ENCODE data around the gene CANX.
"Not testable (repeated sequence)": the region's sequence is repeated elsewhere in the genome, so short reads cannot be mapped to it uniquely, and the experiment has no call there.

The CANX gene, protein sequence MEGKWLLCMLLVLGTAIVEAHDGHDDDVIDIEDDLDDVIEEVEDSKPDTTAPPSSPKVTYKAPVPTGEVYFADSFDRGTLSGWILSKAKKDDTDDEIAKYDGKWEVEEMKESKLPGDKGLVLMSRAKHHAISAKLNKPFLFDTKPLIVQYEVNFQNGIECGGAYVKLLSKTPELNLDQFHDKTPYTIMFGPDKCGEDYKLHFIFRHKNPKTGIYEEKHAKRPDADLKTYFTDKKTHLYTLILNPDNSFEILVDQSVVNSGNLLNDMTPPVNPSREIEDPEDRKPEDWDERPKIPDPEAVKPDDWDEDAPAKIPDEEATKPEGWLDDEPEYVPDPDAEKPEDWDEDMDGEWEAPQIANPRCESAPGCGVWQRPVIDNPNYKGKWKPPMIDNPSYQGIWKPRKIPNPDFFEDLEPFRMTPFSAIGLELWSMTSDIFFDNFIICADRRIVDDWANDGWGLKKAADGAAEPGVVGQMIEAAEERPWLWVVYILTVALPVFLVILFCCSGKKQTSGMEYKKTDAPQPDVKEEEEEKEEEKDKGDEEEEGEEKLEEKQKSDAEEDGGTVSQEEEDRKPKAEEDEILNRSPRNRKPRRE

DNA sequence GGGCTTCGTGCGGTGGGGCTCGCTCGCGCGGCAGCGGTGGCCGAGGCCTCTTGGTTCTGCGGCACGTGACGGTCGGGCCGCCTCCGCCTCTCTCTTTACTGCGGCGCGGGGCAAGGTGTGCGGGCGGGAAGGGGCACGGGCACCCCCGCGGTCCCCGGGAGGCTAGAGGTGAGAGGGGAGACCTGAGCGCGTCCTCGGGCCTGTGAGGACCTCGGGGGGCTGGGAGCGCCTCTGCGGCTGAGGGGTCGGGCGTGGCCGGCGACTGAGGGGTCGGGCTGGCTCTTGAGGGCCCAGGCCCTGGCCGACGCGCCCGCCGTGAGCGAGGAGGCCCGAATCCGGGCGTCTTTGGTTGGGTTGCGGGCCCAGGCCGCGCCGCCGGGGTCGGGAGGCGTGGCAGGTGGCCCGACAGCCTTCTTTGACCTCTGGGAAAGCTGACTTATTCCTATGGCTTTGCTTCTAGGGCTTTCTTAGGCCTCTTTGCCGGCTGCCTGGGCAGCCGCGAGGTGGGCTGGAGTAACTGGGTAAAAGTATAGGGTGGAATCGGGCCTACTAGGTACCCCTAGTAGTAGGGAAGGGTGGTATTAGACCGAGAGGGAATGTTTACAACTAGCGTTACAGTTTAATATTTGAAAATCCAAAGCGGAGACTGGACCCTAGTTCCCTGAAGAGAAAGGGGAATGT lies at the start of gene CANX:
TSS of gene CANX (plus strand) at position 33 of the 681 bp plus-strand sequence. CDS start 6,715 bp downstream, outside the sequence.
- Histone ChIP-seq H3K9me3 (ENCODE audit: control insufficient read depth, insufficient read depth, low read length) (no peaks in the 10 kb centered on the region), H3K36me3 (ENCODE audit: control insufficient read depth, insufficient read depth, low read length) (no peaks in the 10 kb centered on the region; the same call in 1 of the 2 replicates), H3K4me3 (ENCODE audit: low read length) (peak within 1 kb of the TSS; percentile 99), H3K27me3 (ENCODE audit: control insufficient read depth, insufficient read depth, low read length) (no peaks in the 10 kb centered on the region), H3K4me1 (ENCODE audit: control insufficient read depth, insufficient read depth, low read length) (0 out of 2 replicates have a peak, but pooled peaks cover 2% of the 10 kb centered on the region), H3K27ac (ENCODE audit: low read length) (no peak within 1 kb of the TSS)
- DNase-seq (ENCODE audit: low read depth, low spot score), result no peak
- no CpG with 5 or more reads among the region's 58 CpGs for WGBS (ENCODE audit: insufficient coverage, insufficient read length)

DNA sequence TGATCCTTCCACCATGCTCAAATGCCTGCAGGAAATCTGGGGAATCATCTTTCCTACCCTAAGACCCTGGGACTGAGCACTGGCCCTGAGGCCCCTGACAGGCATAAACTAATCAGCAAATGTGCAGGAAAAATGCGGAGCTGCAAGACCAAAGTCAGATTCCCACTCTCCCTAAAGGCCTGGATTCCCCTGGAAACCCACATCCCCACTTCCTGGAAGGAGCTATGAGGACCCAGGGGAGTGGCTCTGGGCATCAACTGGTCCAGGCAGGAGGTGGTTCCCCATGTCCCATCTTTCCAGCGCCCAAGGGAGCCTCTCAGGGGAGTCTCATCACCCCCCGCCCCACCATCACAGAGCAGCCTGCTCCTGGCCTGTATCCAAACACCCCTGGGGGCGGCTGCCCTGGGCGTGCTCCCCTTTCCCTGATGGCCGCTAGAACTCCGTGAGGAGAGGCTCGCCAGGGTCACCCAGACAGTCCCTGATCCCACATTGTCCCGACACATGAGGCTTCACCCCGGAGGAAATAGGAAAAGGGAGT lies 49.5 kb upstream of the CANX start:
- H3K4me1 ChIP-seq (ENCODE audit: control insufficient read depth, insufficient read depth, low read length); H3K9me3 ChIP-seq (ENCODE audit: control insufficient read depth, insufficient read depth, low read length); H3K36me3 ChIP-seq (ENCODE audit: control insufficient read depth, insufficient read depth, low read length); H3K27me3 ChIP-seq (ENCODE audit: control insufficient read depth, insufficient read depth, low read length); DNase-seq (ENCODE audit: low read depth, low spot score); H3K4me3 ChIP-seq (ENCODE audit: low read length); H3K27ac ChIP-seq (ENCODE audit: low read length): not testable (repeated sequence)
- WGBS (ENCODE audit: insufficient coverage, insufficient read length), result no CpG with 5 or more reads among the region's 10 CpGs

DNA sequence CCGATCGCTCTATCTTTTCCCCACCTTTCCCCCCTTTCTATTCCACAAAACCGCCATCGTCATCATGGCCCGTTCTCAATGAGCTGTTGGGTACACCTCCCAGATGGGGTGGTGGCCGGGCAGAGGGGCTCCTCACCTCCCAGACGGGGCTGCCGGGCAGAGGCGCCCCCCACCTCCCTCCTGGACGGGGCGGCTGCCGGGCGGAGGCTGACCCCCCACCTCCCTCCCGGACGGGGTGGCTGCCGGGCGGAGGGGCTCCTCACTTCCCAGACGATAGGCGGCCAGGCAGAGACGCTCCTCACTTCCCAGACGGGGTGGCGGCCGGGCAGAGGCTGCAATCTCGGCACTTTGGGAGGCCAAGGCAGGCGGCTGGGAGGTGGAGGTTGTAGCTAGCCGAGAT lies 48.5 kb upstream of the CANX start:
- not testable (repeated sequence) for H3K27me3 ChIP-seq (ENCODE audit: control insufficient read depth, insufficient read depth, low read length); H3K36me3 ChIP-seq (ENCODE audit: control insufficient read depth, insufficient read depth, low read length); H3K4me3 ChIP-seq (ENCODE audit: low read length); H3K9me3 ChIP-seq (ENCODE audit: control insufficient read depth, insufficient read depth, low read length); DNase-seq (ENCODE audit: low read depth, low spot score); H3K4me1 ChIP-seq (ENCODE audit: control insufficient read depth, insufficient read depth, low read length); H3K27ac ChIP-seq (ENCODE audit: low read length)
- no CpG with 5 or more reads among the region's 26 CpGs for WGBS (ENCODE audit: insufficient coverage, insufficient read length)

DNA sequence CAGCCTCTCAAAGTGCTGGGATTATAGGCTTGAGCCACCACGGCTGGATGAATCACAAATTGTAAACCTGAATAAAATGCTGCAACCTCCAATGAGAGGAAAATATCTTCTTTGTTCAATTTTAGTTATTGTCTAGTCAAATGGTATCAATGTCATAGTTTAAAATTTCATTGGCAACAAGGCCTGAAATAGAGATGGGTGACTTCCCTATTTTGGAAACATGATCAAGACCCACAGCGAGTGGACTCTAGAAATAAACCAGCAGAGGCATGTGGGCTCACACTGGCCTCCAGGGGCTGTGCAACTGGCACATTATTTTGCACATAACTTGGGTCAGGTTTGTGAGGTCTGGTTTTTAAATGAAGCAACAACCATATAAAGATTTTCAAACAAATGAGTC lies 45.6 kb upstream of the CANX start:
- not testable (repeated sequence) for H3K4me3 ChIP-seq (ENCODE audit: low read length); H3K4me1 ChIP-seq (ENCODE audit: control insufficient read depth, insufficient read depth, low read length); DNase-seq (ENCODE audit: low read depth, low spot score); H3K27ac ChIP-seq (ENCODE audit: low read length); H3K9me3 ChIP-seq (ENCODE audit: control insufficient read depth, insufficient read depth, low read length); H3K36me3 ChIP-seq (ENCODE audit: control insufficient read depth, insufficient read depth, low read length); H3K27me3 ChIP-seq (ENCODE audit: control insufficient read depth, insufficient read depth, low read length)
- no CpG with 5 or more reads among the region's 2 CpGs for WGBS (ENCODE audit: insufficient coverage, insufficient read length)

DNA sequence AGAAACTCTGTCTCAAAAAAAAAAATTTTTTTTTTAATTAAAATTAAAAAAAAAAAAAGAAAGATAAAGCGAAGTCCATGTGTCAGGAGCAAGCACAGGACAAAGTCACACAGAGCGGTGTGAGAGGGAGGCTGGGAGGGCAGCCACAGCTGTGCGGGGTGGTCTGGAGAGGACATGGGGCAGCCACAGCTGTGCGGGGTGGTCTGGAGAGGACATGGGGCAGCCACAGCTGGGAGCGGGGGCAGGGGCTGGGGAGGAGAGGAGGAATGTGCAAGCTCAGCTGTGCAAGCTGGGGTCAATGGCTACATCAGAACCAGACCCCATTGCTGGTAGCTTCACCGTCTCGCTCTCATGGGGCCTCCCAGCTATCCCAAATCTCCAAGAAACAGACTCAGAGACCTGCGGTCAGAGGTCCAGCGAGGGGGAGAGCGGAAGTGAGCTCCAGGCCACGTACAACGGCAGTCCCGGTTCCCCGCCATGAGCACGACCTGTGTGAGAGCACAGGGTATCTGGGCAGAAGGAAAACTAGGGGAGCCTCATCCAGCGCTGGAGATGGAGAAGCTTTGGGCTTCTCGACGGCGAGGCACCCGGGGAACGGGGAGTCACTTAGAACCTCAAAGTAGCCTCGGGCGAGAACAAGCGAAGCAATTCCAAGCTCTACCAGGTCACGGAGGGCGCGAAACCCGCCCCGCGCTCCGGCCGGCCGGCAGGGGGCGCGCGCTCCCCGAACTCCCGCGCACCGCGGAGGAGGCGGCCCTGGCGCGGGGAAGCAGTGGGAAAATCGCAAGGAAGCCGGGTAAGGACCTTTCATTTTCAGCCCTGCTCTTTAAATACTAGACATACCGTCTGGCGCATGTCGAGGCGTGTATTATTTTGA lies 41.2 kb upstream of the CANX start:
- H3K27ac ChIP-seq (ENCODE audit: low read length); H3K4me3 ChIP-seq (ENCODE audit: low read length): not testable (repeated sequence)
- no CpG with 5 or more reads among the region's 50 CpGs for WGBS (ENCODE audit: insufficient coverage, insufficient read length)

DNA sequence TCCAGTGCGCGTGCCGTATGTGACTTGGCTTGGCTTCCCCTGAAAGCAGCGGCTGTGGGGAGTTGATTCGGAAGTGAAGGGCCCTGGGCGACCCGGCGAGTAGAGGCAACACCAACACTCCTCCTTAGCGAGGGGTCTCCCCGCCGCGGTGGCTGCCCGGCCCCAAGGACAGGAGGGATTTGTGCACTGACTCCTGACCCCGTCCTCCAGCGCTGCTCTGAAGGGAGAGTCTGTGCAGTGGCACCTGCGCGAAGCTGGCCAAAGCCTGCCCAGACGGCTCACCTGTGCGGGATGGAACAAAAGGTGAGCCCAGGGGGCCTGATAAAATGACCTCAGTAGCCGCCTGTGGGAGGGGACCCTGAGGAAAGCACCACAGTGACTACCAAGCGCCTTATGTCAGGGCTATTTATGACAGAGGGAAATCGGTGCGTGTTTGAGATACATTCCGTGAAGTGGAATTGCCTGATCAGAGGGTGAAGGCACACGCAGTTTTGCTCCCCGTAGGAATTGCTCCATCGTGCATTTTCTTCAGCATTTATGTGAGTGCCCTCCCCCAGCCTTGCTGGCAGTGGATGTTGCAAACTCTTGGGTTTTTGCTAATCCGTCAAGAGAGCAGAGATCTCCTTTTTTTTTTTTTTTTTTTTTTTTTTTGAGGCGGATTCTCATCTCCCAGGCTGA lies 40.4 kb upstream of the CANX start:
- not testable (repeated sequence) for H3K27me3 ChIP-seq (ENCODE audit: control insufficient read depth, insufficient read depth, low read length); H3K27ac ChIP-seq (ENCODE audit: low read length); H3K4me1 ChIP-seq (ENCODE audit: control insufficient read depth, insufficient read depth, low read length); DNase-seq (ENCODE audit: low read depth, low spot score); H3K9me3 ChIP-seq (ENCODE audit: control insufficient read depth, insufficient read depth, low read length); H3K36me3 ChIP-seq (ENCODE audit: control insufficient read depth, insufficient read depth, low read length)
- H3K4me3 ChIP-seq (ENCODE audit: low read length), result peak overlapping the region; percentile 27; the same call in 1 of the 2 replicates
- WGBS (ENCODE audit: insufficient coverage, insufficient read length), result no CpG with 5 or more reads among the region's 29 CpGs

More for the DNA sequence above, 41.2 kb upstream of the CANX start:
- H3K9me3 ChIP-seq (ENCODE audit: control insufficient read depth, insufficient read depth, low read length); H3K36me3 ChIP-seq (ENCODE audit: control insufficient read depth, insufficient read depth, low read length); H3K27me3 ChIP-seq (ENCODE audit: control insufficient read depth, insufficient read depth, low read length); DNase-seq (ENCODE audit: low read depth, low spot score); H3K4me1 ChIP-seq (ENCODE audit: control insufficient read depth, insufficient read depth, low read length): not testable (repeated sequence)

DNA sequence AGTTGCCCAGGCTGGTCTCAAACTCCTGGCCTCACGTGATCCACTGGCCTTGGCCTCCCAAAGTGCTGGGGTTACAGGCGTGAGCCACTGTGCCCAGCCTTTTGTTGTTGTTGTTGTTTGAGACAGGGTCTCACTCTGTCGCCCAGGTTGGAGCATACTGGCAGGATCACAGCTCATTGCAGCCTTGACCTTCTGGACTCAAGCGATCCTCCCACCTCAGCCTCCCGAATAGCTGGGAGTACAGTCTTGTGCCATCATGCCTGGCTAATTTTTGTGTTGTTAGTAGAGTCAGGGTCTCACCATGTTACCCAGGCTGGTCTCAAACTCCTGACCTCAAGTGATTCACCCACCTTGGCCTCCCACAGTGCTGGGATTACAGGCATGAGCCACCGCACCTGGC lies 37.1 kb upstream of the CANX start:
- not testable (repeated sequence) for H3K4me1 ChIP-seq (ENCODE audit: control insufficient read depth, insufficient read depth, low read length); DNase-seq (ENCODE audit: low read depth, low spot score); H3K36me3 ChIP-seq (ENCODE audit: control insufficient read depth, insufficient read depth, low read length); H3K27ac ChIP-seq (ENCODE audit: low read length); H3K27me3 ChIP-seq (ENCODE audit: control insufficient read depth, insufficient read depth, low read length); H3K4me3 ChIP-seq (ENCODE audit: low read length); H3K9me3 ChIP-seq (ENCODE audit: control insufficient read depth, insufficient read depth, low read length)
- WGBS (ENCODE audit: insufficient coverage, insufficient read length), result no CpG with 5 or more reads among the region's 6 CpGs

DNA sequence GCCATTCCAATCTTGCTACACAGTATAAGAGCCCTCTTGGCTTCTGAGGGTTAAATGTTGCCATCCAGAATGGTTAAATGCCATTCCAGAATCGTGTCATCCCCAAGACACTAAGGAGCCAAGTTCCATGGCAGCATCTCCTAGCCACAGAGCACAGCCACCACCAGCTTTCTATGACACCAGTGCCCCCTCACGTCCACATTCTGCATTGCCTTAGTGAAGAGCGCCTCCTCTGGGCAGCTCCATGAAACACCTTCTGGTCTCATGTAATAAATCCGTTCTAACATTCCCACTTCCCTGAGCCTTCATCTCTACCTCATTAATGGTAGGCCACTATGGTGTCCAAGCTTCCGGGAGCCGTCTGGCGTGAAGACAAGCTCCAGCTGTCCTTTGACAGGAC lies 30.4 kb upstream of the CANX start:
- Histone ChIP-seq H3K36me3 (ENCODE audit: control insufficient read depth, insufficient read depth, low read length) (no peaks in the 10 kb centered on the region), H3K27me3 (ENCODE audit: control insufficient read depth, insufficient read depth, low read length) (no peaks in the 10 kb centered on the region), H3K4me3 (ENCODE audit: low read length) (no peak overlapping the region), H3K9me3 (ENCODE audit: control insufficient read depth, insufficient read depth, low read length) (no peaks in the 10 kb centered on the region), H3K4me1 (ENCODE audit: control insufficient read depth, insufficient read depth, low read length) (no peaks in the 10 kb centered on the region), H3K27ac (ENCODE audit: low read length) (no peak overlapping the region)
- WGBS (ENCODE audit: insufficient coverage, insufficient read length), result no CpG with 5 or more reads among the region's 7 CpGs
- peak; percentile 71 for DNase-seq (ENCODE audit: low read depth, low spot score)

DNA sequence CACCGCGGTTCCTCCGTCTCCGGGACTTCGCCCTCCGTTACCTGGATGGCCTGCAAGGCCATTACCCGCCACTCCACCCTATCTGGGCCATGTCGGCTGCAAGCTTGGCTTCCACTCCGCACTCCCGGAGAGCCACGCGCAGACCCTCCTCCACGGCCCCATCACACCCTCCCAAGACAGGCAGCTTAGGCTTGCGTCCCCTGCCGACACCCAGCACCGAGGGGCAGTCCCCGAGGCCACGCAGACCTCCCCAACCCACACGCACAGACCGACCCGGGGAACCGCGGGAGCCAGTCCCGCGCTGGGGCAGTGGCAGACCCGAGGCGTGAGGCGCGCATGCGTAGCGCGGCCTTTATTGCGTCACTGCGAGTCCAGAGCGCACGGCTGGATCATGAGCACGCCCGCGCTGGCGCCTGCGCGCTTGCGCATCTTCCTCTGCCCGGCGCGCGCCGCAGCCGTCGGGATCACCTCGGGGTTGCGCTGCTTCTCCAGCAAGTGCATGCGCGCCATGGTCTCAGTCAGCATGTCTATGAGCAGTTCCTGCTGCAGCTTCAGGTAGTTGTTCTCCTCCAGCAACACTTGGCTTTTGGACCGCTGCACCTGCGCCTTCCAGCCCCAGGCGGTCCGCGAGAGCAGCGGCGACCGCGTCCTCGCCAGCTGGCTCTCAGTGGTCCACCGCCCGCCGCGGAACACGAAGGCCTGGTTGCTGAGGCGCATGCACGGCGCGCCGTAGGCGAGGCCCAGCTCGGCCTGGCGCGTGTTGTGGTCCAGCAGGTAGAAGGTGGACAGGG lies 20.3 kb upstream of the CANX start:
- DNase-seq (ENCODE audit: low read depth, low spot score), result peak; percentile 92
- Histone ChIP-seq H3K27ac (ENCODE audit: low read length) (no peak overlapping the region), H3K4me1 (ENCODE audit: control insufficient read depth, insufficient read depth, low read length) (peaks cover 4% of the 10 kb centered on the region; the same call in 1 of the 2 replicates), H3K36me3 (ENCODE audit: control insufficient read depth, insufficient read depth, low read length) (no peaks in the 10 kb centered on the region), H3K27me3 (ENCODE audit: control insufficient read depth, insufficient read depth, low read length) (no peaks in the 10 kb centered on the region), H3K4me3 (ENCODE audit: low read length) (peak overlapping the region; percentile 56), H3K9me3 (ENCODE audit: control insufficient read depth, insufficient read depth, low read length) (no peaks in the 10 kb centered on the region)
- WGBS (ENCODE audit: insufficient coverage, insufficient read length), result no CpG with 5 or more reads among the region's 78 CpGs

Data from iPS DF 6.9 (cell line).